Endothelial cell of umbilical vein (primary cell): ENCODE measurements around the gene RNASEH2A.

Experiments used
- CTCF ChIP-seq, 2 donors: IDR thresholded peaks; 1 replicate in 1 of 2; 2 replicates in 1 of 2; pipeline ENCODE4 v1.5.1; 2011; ENCODE audit warnings: low read length in 2 of 2, mild to moderate bottlenecking in 2 of 2, moderate library complexity in 2 of 2, control low read depth in 1 of 2, inconsistent platforms in 1 of 2, low read depth in 1 of 2; ENCODE audit not compliant: insufficient read depth in 1 of 2; ENCODE audit errors: extremely low read depth in 1 of 2
- EZH2 ChIP-seq: IDR thresholded peaks from 2 replicates; pipeline ENCODE4 v1.6.1; 2012; ENCODE audit warnings: borderline replicate concordance, low read depth, mild to moderate bottlenecking, moderate library complexity, low read length, inconsistent platforms; ENCODE audit not compliant: severe bottlenecking
- MYC ChIP-seq: IDR thresholded peaks from one replicate; pipeline ENCODE4 v1.6.1; 2011; ENCODE audit warnings: mild to moderate bottlenecking, low read depth, low read length
- POLR2A ChIP-seq: IDR thresholded peaks from 2 replicates; pipeline ENCODE4 v1.6.1; 2012; ENCODE audit warnings: low read depth, mild to moderate bottlenecking, control low read depth, low read length
- POLR2AphosphoS5 ChIP-seq: IDR thresholded peaks from 2 replicates; pipeline ENCODE4 v1.6.1; 2012; ENCODE audit warnings: low read depth, mild to moderate bottlenecking, control low read depth, low read length, moderate library complexity; ENCODE audit not compliant: insufficient read depth
- TF ChIP-seq, protein P1 (sequence below): IDR thresholded peaks from 2 replicates; pipeline ENCODE4 v1.6.1; 2011; ENCODE audit not compliant: insufficient read depth, insufficient read length

DNA sequence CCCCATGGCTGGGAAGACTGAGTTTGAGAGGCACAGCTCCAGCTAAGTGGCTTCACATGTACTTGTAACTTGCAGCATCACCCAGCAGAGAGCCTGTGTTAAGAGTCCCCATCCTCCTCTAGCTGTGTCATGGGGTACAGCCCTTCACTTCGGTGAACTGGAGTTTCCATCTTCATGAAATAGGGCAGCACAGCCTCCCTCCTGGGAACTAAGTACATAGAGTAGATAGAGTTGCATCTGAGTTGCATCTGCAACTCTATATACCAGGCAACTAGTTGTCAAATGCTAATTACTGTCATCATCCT is 6.0 kb upstream of the RNASEH2A start:
- no peak for TF ChIP-seq POLR2A
- TF ChIP-seq CTCF (IDR thresholded peaks at IDR 0.05; ENCODE audit: extremely low read depth in 1 of 2, insufficient read depth in 1 of 2, low read depth in 1 of 2, low read length in 2 of 2): no peak
- TF ChIP-seq, protein P1, sequence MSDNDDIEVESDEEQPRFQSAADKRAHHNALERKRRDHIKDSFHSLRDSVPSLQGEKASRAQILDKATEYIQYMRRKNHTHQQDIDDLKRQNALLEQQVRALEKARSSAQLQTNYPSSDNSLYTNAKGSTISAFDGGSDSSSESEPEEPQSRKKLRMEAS: no peak
- no peak for TF ChIP-seq POLR2AphosphoS5
- no peak for TF ChIP-seq MYC
- TF ChIP-seq EZH2: no peak
